Esophagus squamous epithelium (tissue), 4 donors: Measurements from ENCODE around the gene COG7.

Source experiments
- POLR2A ChIP-seq, 4 donors: fragments of 450-650 bp; IDR thresholded peaks; one replicate each; pipeline ENCODE4 v1.6.1; 2017; ENCODE audit warnings: antibody characterized with exemption in 4 of 4, mild to moderate bottlenecking in 4 of 4, moderate library complexity in 3 of 4
- TF ChIP-seq, protein P1 (sequence below), 6 experiments: fragments of 450-650 bp in 4 of 6; fragments of 200-600 bp in 2 of 6; sonication (generic) in 2 of 6; IDR thresholded peaks; one replicate each; pipeline ENCODE4 v1.5.1; 2016 to 2019; ENCODE audit warnings: antibody characterized with exemption in 6 of 6, mild to moderate bottlenecking in 4 of 6, moderate library complexity in 4 of 6

DNA sequence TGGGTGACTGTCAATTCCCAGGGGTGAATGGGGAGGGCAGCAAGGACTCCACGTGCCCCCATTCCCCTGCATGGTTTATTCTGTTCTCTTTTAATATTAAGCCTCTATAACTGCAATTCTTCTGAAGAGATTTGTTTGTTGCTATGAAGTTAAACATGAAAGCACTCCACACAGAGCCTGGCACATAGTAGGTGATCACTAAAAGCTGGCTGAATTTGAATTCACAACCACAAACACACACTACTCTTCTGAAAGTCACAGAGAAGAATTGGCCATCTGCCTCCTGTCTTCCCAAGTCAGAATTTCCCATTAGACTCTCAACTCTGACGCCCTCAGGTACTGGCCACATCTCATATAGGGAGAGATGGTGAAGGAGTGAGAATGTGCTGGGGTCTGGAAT lies 55.5 kb downstream of the COG7 start:
- TF ChIP-seq POLR2A (IDR thresholded peaks at IDR 0.05): no peak
- TF ChIP-seq, protein P1, sequence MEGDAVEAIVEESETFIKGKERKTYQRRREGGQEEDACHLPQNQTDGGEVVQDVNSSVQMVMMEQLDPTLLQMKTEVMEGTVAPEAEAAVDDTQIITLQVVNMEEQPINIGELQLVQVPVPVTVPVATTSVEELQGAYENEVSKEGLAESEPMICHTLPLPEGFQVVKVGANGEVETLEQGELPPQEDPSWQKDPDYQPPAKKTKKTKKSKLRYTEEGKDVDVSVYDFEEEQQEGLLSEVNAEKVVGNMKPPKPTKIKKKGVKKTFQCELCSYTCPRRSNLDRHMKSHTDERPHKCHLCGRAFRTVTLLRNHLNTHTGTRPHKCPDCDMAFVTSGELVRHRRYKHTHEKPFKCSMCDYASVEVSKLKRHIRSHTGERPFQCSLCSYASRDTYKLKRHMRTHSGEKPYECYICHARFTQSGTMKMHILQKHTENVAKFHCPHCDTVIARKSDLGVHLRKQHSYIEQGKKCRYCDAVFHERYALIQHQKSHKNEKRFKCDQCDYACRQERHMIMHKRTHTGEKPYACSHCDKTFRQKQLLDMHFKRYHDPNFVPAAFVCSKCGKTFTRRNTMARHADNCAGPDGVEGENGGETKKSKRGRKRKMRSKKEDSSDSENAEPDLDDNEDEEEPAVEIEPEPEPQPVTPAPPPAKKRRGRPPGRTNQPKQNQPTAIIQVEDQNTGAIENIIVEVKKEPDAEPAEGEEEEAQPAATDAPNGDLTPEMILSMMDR (IDR thresholded peaks at IDR 0.05): no peak
